H1 (cell line): ENCODE measurements around the gene GDPD1. TPM values are rescaled to one million over a fixed set of nuclear protein-coding genes. Genes with fewer than 3 reads are reported as not detected.

ENCODE experiments used
- BCL11A ChIP-seq, 2 experiments: IDR thresholded peaks; one replicate each; pipeline ENCODE4 v1.6.1; 2011; ENCODE audit warnings: low read depth in 2 of 2, low read length in 2 of 2, mild to moderate bottlenecking in 2 of 2
- CHD7 ChIP-seq: fragments of 300-600 bp; sonication (generic); IDR thresholded peaks from 2 replicates; pipeline ENCODE4 v1.7.1; 2012; ENCODE audit warnings: low read length, moderate library complexity, mild to moderate bottlenecking, inconsistent platforms; ENCODE audit not compliant: insufficient replicate concordance
- JUN ChIP-seq: IDR thresholded peaks from 2 replicates; pipeline ENCODE4 v1.6.1; 2011; ENCODE audit warnings: low read depth, mild to moderate bottlenecking, improper control_type of control experiment, low read length
- KDM5A ChIP-seq: fragments of 200-600 bp; IDR thresholded peaks from 2 replicates; pipeline ENCODE4 v1.7.1; 2012; ENCODE audit warnings: mild to moderate bottlenecking, low read length, inconsistent platforms, mixed read lengths
- POLR2AphosphoS5 ChIP-seq: IDR thresholded peaks from 2 replicates; pipeline ENCODE4 v1.6.1; 2011; ENCODE audit warnings: low read depth, low read length
- POU5F1 ChIP-seq: IDR thresholded peaks from 2 replicates; pipeline ENCODE4 v1.6.1; 2011; ENCODE audit warnings: low read depth, mild to moderate bottlenecking, low read length, moderate library complexity
- SAP30 ChIP-seq: fragments of 300-600 bp; sonication (generic); IDR thresholded peaks from 2 replicates; pipeline ENCODE4 v1.7.1; 2012; ENCODE audit warnings: low read length, moderate library complexity, mild to moderate bottlenecking, inconsistent platforms; ENCODE audit not compliant: insufficient read depth, insufficient replicate concordance
- SUZ12 ChIP-seq: fragments of 200-600 bp; sonication (generic); IDR thresholded peaks from 2 replicates; pipeline ENCODE4 v1.6.1; 2012; ENCODE audit warnings: mild to moderate bottlenecking, inconsistent platforms, low read length, moderate library complexity, mixed read lengths
- ZNF274 ChIP-seq: IDR thresholded peaks from 2 replicates; pipeline ENCODE4 v1.7.0; 2012; ENCODE audit warnings: low read length, borderline replicate concordance; ENCODE audit errors: extremely low read depth
- polyA plus RNA-seq, 7 experiments: library from polyadenylated mRNA; depleted of rRNA in 3 of 7; stranded (reverse) in 5 of 7; unstranded in 2 of 7; fragments of >200 nt in 5 of 7; fragments of 200-250 nt in 2 of 7; gene quantifications; 1 replicate in 5 of 7; 2 replicates in 1 of 7; 4 replicates in 1 of 7; pipeline versions ENCODE4 v1.2.1 to v1.2.3, GENCODE V29; 2011 to 2013; ENCODE audit warnings: missing spikeins in 2 of 7, mixed read lengths in 2 of 7
- total RNA-seq: library from RNA; stranded (reverse); fragmentation: NEBNext Ultra II Directional; extraction: Animal tissue kit (Norgen Biotek cat#: 25700); gene quantifications from 2 replicates; pipeline ENCODE4 v1.2.1, GENCODE V29; 2021

The GDPD1 gene
- total and polyA plus RNA-seq, 2 of the 8 experiments (the other 6 are each of a cell fraction or from before 2014, with no cell fraction given), result 3.2 to 7.7 TPM

DNA sequence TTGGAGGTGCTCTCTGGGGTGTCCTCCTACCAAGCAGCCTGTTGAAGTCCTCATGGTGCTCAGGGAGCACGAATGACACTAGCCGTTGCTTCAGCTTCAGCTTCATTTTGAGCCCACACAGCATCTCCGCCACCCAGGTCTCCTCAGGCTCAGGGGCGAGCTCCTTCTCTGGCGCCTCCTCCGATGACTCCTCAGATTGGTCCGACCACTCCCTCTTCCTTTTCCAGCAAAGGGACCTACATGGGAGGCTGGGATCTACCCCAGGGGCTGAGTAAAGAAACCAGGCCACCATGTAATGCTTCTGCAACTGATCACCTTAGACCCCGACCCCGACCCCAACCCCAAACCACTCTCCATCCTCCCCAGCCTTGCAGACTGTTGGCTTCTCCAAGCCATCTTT lies 38.8 kb upstream of the GDPD1 start (continued):
- TF ChIP-seq CHD7 (no peak), SAP30 (no peak), JUN (no peak), POLR2AphosphoS5 (no peak), KDM5A (no peak), BCL11A (IDR thresholded peaks at IDR 0.05; ENCODE audit: low read depth in 2 of 2, low read length in 2 of 2) (no peak), POU5F1 (no peak), SUZ12 (no peak), ZNF274 (no peak)
